Activated CD4-positive, alpha-beta memory T cell treated with anti-CD3 and anti-CD28 coated beads, Interleukin-2, amount 10 ng/mL, durations not matched to agents 7 days and 5 days (primary cell): Measurements from ENCODE around the gene DSCAML1. TPM values are rescaled to one million over a fixed set of nuclear protein-coding genes. Genes with fewer than 3 reads are reported as not detected.
"Not testable (repeated sequence)": the region's sequence is repeated elsewhere in the genome, so short reads cannot be mapped to it uniquely, and the experiment has no call there.

Experiments
- CTCF ChIA-PET: fragments of 350-600 bp; sonication (Branson Sonifier 250); formaldehyde crosslinking; loops from one replicate; lab custom pipeline; 2021; ENCODE audit warnings: antibody characterized with exemption, inconsistent platforms; lab: Charles Lee
- POLR2A ChIA-PET: fragments of 350-600 bp; sonication (Branson Sonifier 250); formaldehyde crosslinking; loops from one replicate; lab custom pipeline; 2021; ENCODE audit warnings: antibody characterized with exemption; lab: Charles Lee
- DNase-seq: peaks from one replicate; pipeline ENCODE4 v3.0.0-alpha.2; 2020
- H3K27ac Mint-ChIP-seq: one replicate; pipeline ENCODE4 v1.8.0; 2021; ENCODE audit warnings: mild to moderate bottlenecking, mixed read lengths
- H3K27me3 Mint-ChIP-seq: one replicate; pipeline ENCODE4 v1.8.0; 2021; ENCODE audit warnings: mixed read lengths
- H3K36me3 Mint-ChIP-seq: one replicate; pipeline ENCODE4 v1.8.0; 2021; ENCODE audit warnings: low read depth, mixed read lengths
- H3K4me1 Mint-ChIP-seq: one replicate; pipeline ENCODE4 v1.8.0; 2021; ENCODE audit warnings: mixed read lengths
- H3K4me3 Mint-ChIP-seq: one replicate; pipeline ENCODE4 v1.8.0; 2021; ENCODE audit warnings: mild to moderate bottlenecking, mixed read lengths
- H3K9me3 Mint-ChIP-seq: one replicate; pipeline ENCODE4 v1.8.0; 2021; ENCODE audit warnings: mixed read lengths
- total RNA-seq, 2 experiments: library from RNA; stranded (reverse); gene quantifications; one replicate each; pipeline ENCODE4 v1.2.3, GENCODE V29; 2021

DSCAML1 gene
- total RNA-seq, 2 experiments from 2014 or later = 0.03 TPM; not detected in 1

DNA sequence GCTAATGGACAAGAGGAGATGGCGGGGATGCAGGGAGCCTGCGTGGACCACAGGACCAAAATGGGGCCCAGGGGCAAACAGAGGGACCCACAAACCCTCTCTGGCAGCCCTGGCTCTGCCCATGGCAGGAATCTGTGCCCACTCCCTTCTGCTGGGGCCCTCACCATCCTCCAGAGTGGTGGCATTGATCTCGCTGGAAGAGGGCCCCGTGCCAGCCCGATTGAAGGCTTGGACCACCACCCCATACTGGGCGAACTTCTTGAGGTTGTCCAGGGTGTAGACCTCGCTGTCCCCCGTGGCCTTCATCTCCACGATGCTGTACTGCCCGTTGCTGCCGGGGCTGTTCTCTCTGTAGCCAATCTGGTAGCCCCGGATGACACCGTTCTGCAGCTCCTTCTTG, 332.2 kb downstream of the DSCAML1 start:
- Mint-ChIP-seq H3K9me3 (no peaks in the 10 kb centered on the region), H3K27me3 (peaks cover 7% of the 10 kb centered on the region), H3K36me3 (no peaks in the 10 kb centered on the region), H3K4me1 (no peaks in the 10 kb centered on the region), H3K4me3 (no peak overlapping the region), H3K27ac (no peak overlapping the region)
- no peak for DNase-seq
- POLR2A ChIA-PET = no interaction called here
- CTCF ChIA-PET = no interaction called here

GRCh38 chr11:117462864-117463247, 334.2 kb downstream of the DSCAML1 start:
- Mint-ChIP-seq H3K27me3 (peaks cover 3% of the 10 kb centered on the region), H3K27ac (no peak overlapping the region), H3K9me3 (no peaks in the 10 kb centered on the region), H3K4me1 (peaks cover 5% of the 10 kb centered on the region), H3K4me3 (no peak overlapping the region), H3K36me3 (no peaks in the 10 kb centered on the region)
- DNase-seq = no peak
- POLR2A ChIA-PET = no interaction called here
- CTCF ChIA-PET = no interaction called here

GRCh38 chr11:117462183-117462863, 334.7 kb downstream of the DSCAML1 start:
- Mint-ChIP-seq H3K4me1 (peaks cover 6% of the 10 kb centered on the region), H3K27me3 (no peaks in the 10 kb centered on the region), H3K27ac (no peak overlapping the region), H3K4me3 (no peak overlapping the region), H3K9me3 (no peaks in the 10 kb centered on the region), H3K36me3 (no peaks in the 10 kb centered on the region)
- ChIA-PET POLR2A (no interaction called here), CTCF (no interaction called here)
- no peak for DNase-seq

- Mint-ChIP-seq H3K27ac (no peak overlapping the region), H3K4me3 (no peak overlapping the region), H3K4me1 (peaks cover 7% of the 10 kb centered on the region), H3K9me3 (no peaks in the 10 kb centered on the region), H3K27me3 (no peaks in the 10 kb centered on the region), H3K36me3 (no peaks in the 10 kb centered on the region)
- CTCF ChIA-PET = no interaction called here
- POLR2A ChIA-PET = no interaction called here
- DNase-seq = no peak
Observed at GRCh38 chr11:117461396-117462182, 335.4 kb downstream of the DSCAML1 start.

GRCh38 chr11:117459979-117460300, 337.1 kb downstream of the DSCAML1 start:
- no peaks in the 10 kb centered on the region for H3K9me3 Mint-ChIP-seq

GRCh38 chr11:117459123-117459978, 337.7 kb downstream of the DSCAML1 start:
- Mint-ChIP-seq H3K27me3 (no peaks in the 10 kb centered on the region), H3K36me3 (peaks cover 2% of the 10 kb centered on the region), H3K4me1 (peaks cover 17% of the 10 kb centered on the region), H3K4me3 (no peak overlapping the region), H3K9me3 (no peaks in the 10 kb centered on the region), H3K27ac (no peak overlapping the region)
- no peak for DNase-seq
- ChIA-PET CTCF (no interaction called here), POLR2A (no interaction called here)

More at GRCh38 chr11:117459979-117460300, 337.1 kb downstream of the DSCAML1 start:
- Mint-ChIP-seq H3K27me3 (no peaks in the 10 kb centered on the region), H3K4me3 (no peak overlapping the region), H3K4me1 (peaks cover 17% of the 10 kb centered on the region), H3K27ac (no peak overlapping the region), H3K36me3 (no peaks in the 10 kb centered on the region)
- CTCF ChIA-PET = no interaction called here
- POLR2A ChIA-PET = no interaction called here
- no peak for DNase-seq

- CTCF ChIA-PET = no interaction called here
Observed at GRCh38 chr11:117458275-117459122, 338.5 kb downstream of the DSCAML1 start.

DNA sequence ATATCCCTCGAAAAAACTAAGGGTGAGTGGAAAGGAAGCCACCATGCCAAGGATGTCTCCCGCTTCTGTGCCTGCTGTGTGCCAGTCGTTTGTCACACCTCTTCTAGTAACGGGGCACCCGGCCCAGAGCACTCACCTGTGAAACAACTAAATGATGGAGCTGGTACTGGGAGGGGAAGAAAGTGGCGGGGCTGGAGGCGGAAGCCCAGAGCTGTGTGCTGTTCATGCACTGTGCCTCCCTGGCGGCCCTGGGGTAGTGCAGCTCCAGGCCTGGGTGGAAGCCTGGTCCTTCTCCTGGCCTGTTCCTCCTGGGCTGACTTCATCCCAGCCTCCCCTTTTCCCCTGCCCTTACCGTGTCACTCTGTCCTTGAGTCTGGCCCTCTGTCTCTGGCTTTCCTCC, 339.2 kb downstream of the DSCAML1 start:
- Mint-ChIP-seq H3K4me3 (no peak overlapping the region), H3K9me3 (peaks cover 6% of the 10 kb centered on the region), H3K27me3 (peaks cover 2% of the 10 kb centered on the region), H3K36me3 (peaks cover 2% of the 10 kb centered on the region), H3K27ac (no peak overlapping the region), H3K4me1 (peaks cover 17% of the 10 kb centered on the region)
- ChIA-PET CTCF (no interaction called here), POLR2A (no interaction called here)
- DNase-seq = no peak

More at GRCh38 chr11:117458275-117459122, 338.5 kb downstream of the DSCAML1 start:
- POLR2A ChIA-PET = no interaction called here
- no peak for DNase-seq
- Mint-ChIP-seq H3K4me1 (peaks cover 17% of the 10 kb centered on the region), H3K4me3 (no peak overlapping the region), H3K27me3 (peaks cover 2% of the 10 kb centered on the region), H3K36me3 (peaks cover 2% of the 10 kb centered on the region), H3K9me3 (peaks cover 5% of the 10 kb centered on the region), H3K27ac (no peak overlapping the region)

GRCh38 chr11:117457031-117457785, 339.8 kb downstream of the DSCAML1 start:
- Mint-ChIP-seq H3K36me3 (peaks cover 2% of the 10 kb centered on the region), H3K27ac (no peak overlapping the region), H3K27me3 (peaks cover 4% of the 10 kb centered on the region), H3K9me3 (peaks cover 6% of the 10 kb centered on the region), H3K4me3 (no peak overlapping the region), H3K4me1 (peaks cover 17% of the 10 kb centered on the region)
- ChIA-PET POLR2A (no interaction called here), CTCF (no interaction called here)
- no peak for DNase-seq

DNA sequence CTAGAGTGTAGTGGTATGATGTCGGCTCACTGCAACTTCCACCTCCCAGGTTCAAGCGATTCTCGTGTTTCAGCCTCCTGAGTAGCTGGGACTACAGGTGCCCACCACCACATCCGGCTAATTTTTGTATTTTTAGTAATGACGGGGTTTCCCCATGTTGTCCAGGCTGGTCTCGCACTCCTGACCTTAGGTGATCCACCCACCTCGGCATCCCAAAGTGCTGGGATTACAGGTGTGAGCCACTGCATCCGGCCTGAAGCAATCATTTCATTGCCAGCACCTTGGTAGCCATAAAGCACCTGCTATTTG, 340.3 kb downstream of the DSCAML1 start:
- POLR2A ChIA-PET = interaction anchor here (0.6 to 1.1 kb wide), 2 partner anchors 29 to 731 kb away, joined by 3 read pairs; no protein-coding TSS in a partner anchor
- not testable (repeated sequence) for H3K27ac Mint-ChIP-seq, DNase-seq, H3K27me3 Mint-ChIP-seq, H3K36me3 Mint-ChIP-seq, H3K9me3 Mint-ChIP-seq, H3K4me3 Mint-ChIP-seq
- peaks cover 17% of the 10 kb centered on the region for H3K4me1 Mint-ChIP-seq
- CTCF ChIA-PET = interaction anchor here (1.4 kb wide), 1 partner anchor 164 kb away, joined by 3 read pairs; no protein-coding TSS in a partner anchor

DNA sequence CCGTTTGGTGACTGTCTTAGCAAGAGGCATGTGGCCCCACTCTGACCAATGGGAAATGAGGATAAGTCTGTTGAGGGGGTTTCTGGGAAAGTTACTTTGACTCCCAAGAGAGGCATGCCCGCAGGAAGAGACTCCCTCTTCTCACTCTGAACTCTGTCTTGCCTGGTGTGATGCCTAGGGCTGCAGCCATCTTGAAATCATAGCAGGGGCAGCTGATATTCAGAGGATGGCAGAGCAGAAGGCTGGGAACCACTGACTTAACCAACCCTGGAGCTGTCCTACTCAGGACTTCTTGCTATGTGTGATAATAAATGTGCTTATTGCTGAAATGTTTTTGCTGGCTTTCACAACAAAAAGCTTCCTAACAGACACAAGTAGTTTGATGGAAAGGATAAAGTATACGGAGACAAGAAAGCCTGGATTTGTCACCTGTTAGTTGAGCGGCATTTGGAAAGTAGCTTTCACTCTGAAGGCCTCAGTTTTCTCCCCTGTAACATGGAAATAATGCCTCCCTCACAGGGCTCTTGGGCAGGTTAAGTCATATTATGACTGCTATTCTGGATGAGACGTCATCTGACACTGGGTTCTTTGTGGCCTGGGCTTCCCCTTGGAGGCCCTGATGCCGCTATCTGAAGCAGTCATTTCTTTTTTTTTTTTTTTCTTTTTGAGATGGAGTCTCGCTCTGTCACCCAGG, 340.8 kb downstream of the DSCAML1 start:
- ChIA-PET POLR2A (interaction anchor here (0.6 to 1.1 kb wide), 2 partner anchors 29 to 730 kb away, joined by 3 read pairs; no protein-coding TSS in a partner anchor), CTCF (interaction anchor here (1.4 kb wide), 1 partner anchor 165 kb away, joined by 3 read pairs; no protein-coding TSS in a partner anchor)
- H3K4me3 Mint-ChIP-seq = no peak overlapping the region
- peak; percentile 49 for DNase-seq
- peaks cover 4% of the 10 kb centered on the region for H3K27me3 Mint-ChIP-seq
- peaks cover 6% of the 10 kb centered on the region for H3K9me3 Mint-ChIP-seq
- no peak overlapping the region for H3K27ac Mint-ChIP-seq
- peaks cover 2% of the 10 kb centered on the region for H3K36me3 Mint-ChIP-seq
- H3K4me1 Mint-ChIP-seq = peaks cover 17% of the 10 kb centered on the region
